HepG2 (cell line): ENCODE results near the gene NLRC5. TPM values are rescaled to one million over a fixed set of nuclear protein-coding genes. Genes with fewer than 3 reads are reported as not detected.

Experiments used
- ATAC-seq: fragments of 200-7000 bp; cut with Tn5 transposase; 3 replicates; pipeline ENCODE4 v1.9.1; 2020; ENCODE audit warnings: mild to moderate bottlenecking, moderate library complexity
- BruUV-seq: library from RNA; stranded (reverse); fragments of 400-500 nt; replicated peaks from 2 replicates; lab custom pipeline; 2021; lab: Mats Ljungman, UMichigan
- CTCF ChIA-PET: fragments of 300-600 bp; formaldehyde crosslinking; extraction: SDS; loops from one replicate; lab custom pipeline; 2021; ENCODE audit warnings: low total read pairs, inconsistent platforms, low intra/inter-chr PET ratio; lab: Yijun Ruan, JAX
- POLR2A ChIA-PET: fragments of 350-600 bp; sonication (Branson Sonifier 250); formaldehyde crosslinking; loops from one replicate; lab custom pipeline; 2020; ENCODE audit warnings: antibody characterized with exemption, inconsistent platforms; lab: Yijun Ruan, JAX
- DNase-seq: peaks from one replicate; pipeline ENCODE4 v3.0.0-alpha.2; 2015; ENCODE audit warnings: low spot score
- FAIRE-seq: peaks from 3 replicates; lab custom pipeline; 2011; peaks lifted over from hg19 to GRCh38; lab: Jason Lieb, UNC
- H2AFZ ChIP-seq: one replicate; pipeline ENCODE4 v1.6.1; 2011; ENCODE audit warnings: low read length, inconsistent platforms
- H3K27ac ChIP-seq: fragments of 300-600 bp; 3 replicates; pipeline ENCODE4 v1.8.0; 2011; ENCODE audit warnings: mixed run types, mild to moderate bottlenecking, mixed read lengths, low read length, inconsistent platforms; ENCODE audit not compliant: insufficient read depth; ENCODE audit errors: extremely low read length
- H3K27me3 ChIP-seq, 2 experiments: fragments of 200-600 bp in 1 of 2; 2 replicates in 1 of 2; 3 replicates in 1 of 2; pipeline versions ENCODE4 v1.6.0 to v1.8.0; 2011; ENCODE audit warnings: low read length in 2 of 2, mild to moderate bottlenecking in 2 of 2, moderate library complexity in 2 of 2, inconsistent platforms in 1 of 2; ENCODE audit not compliant: insufficient read depth in 2 of 2, control insufficient read depth in 1 of 2
- H3K36me3 ChIP-seq, 2 experiments: fragments of 200-600 bp in 1 of 2; replicated peaks in 1 of 2; 2 replicates in 1 of 2; 3 replicates in 1 of 2; pipeline versions ENCODE4 v1.5.1 to v1.8.0; 2011; ENCODE audit warnings: low read length in 2 of 2, inconsistent platforms in 1 of 2; ENCODE audit not compliant: insufficient read depth in 2 of 2, control insufficient read depth in 1 of 2
- H3K4me1 ChIP-seq: 2 replicates; pipeline ENCODE4 v1.5.1; 2012; ENCODE audit warnings: low read length, inconsistent platforms; ENCODE audit not compliant: insufficient read depth
- H3K4me2 ChIP-seq: 2 replicates; pipeline ENCODE4 v1.6.0; 2011; ENCODE audit warnings: low read depth, low read length, inconsistent platforms
- H3K4me3 ChIP-seq, 3 experiments: fragments of 200-600 bp in 1 of 3; sonication (generic), shearing (Covaris generic) in 1 of 3; replicated peaks in 1 of 3; 2 replicates each; pipeline ENCODE4 v1.5.1; 2011 to 2016; ENCODE audit warnings: low read length in 3 of 3, inconsistent platforms in 2 of 3, low read depth in 2 of 3, mild to moderate bottlenecking in 2 of 3, control low read depth in 1 of 3, mixed read lengths in 1 of 3; ENCODE audit not compliant: insufficient read depth in 1 of 3
- H3K79me2 ChIP-seq: one replicate; pipeline ENCODE4 v1.6.1; 2011; ENCODE audit warnings: low read length, inconsistent platforms; ENCODE audit not compliant: insufficient read depth
- H3K9ac ChIP-seq: 2 replicates; pipeline ENCODE4 v1.6.0; 2011; ENCODE audit warnings: mild to moderate bottlenecking, low read depth, low read length, inconsistent platforms; ENCODE audit not compliant: insufficient read depth
- H3K9me3 ChIP-seq: 2 replicates; pipeline ENCODE4 v1.5.1; 2012; ENCODE audit warnings: mild to moderate bottlenecking, low read length
- H4K20me1 ChIP-seq: 2 replicates; pipeline ENCODE4 v1.6.0; 2011; ENCODE audit warnings: inconsistent platforms, mild to moderate bottlenecking, low read length, moderate library complexity; ENCODE audit not compliant: insufficient read depth
- EP300 ChIP-seq, 3 experiments: sonication (generic) in 1 of 3; formaldehyde crosslinking in 1 of 3; IDR thresholded peaks; 2 replicates each; pipeline versions ENCODE4 v1.5.1 to v1.6.1; 2011 to 2020; ENCODE audit warnings: low read depth in 2 of 3, low read length in 2 of 3, borderline replicate concordance in 1 of 3, improper control_type of control experiment in 1 of 3, mild to moderate bottlenecking in 1 of 3, missing genetic modification reagents in 1 of 3, moderate library complexity in 1 of 3
- GATAD2A ChIP-seq: IDR thresholded peaks from 2 replicates; pipeline ENCODE4 v1.6.1; 2016
- HDAC1 ChIP-seq: sonication (generic); formaldehyde crosslinking; IDR thresholded peaks from 2 replicates; pipeline ENCODE4 v1.5.1; 2020; ENCODE audit warnings: mild to moderate bottlenecking, missing genetic modification reagents
- HHEX ChIP-seq: IDR thresholded peaks from 2 replicates; pipeline ENCODE4 v1.6.1; 2016; ENCODE audit warnings: control low read depth
- HNF4A ChIP-seq: sonication (generic); formaldehyde crosslinking; IDR thresholded peaks from 2 replicates; pipeline ENCODE4 v1.4.0; 2020; ENCODE audit warnings: missing genetic modification reagents
- MIER3 ChIP-seq: IDR thresholded peaks from 2 replicates; pipeline ENCODE4 v1.6.1; 2016; ENCODE audit warnings: missing compliant biosample characterization, borderline replicate concordance
- NAIF1 ChIP-seq: sonication (generic); formaldehyde crosslinking; IDR thresholded peaks from 2 replicates; pipeline ENCODE4 v1.5.0; 2020; ENCODE audit warnings: mild to moderate bottlenecking, missing genetic modification reagents, borderline replicate concordance
- PBX3 ChIP-seq: sonication (generic); formaldehyde crosslinking; IDR thresholded peaks from 2 replicates; pipeline ENCODE4 v1.8.1; 2023; ENCODE audit warnings: missing genetic modification reagents, inconsistent platforms, borderline replicate concordance
- PHB2 ChIP-seq: fragments of 450-650 bp; IDR thresholded peaks from 2 replicates; pipeline ENCODE4 v1.6.1; 2018; ENCODE audit not compliant: partially characterized antibody
- REL ChIP-seq: sonication (generic); formaldehyde crosslinking; conservative IDR thresholded peaks from 2 replicates; pipeline ENCODE4 v1.8.0; 2022; ENCODE audit warnings: mild to moderate bottlenecking, missing genetic modification reagents, moderate library complexity
- RORA ChIP-seq: sonication (generic); formaldehyde crosslinking; IDR thresholded peaks from 2 replicates; pipeline ENCODE4 v1.5.0; 2020; ENCODE audit warnings: mild to moderate bottlenecking, missing genetic modification reagents, moderate library complexity
- RXRB ChIP-seq: IDR thresholded peaks from 2 replicates; pipeline ENCODE4 v1.6.1; 2016; ENCODE audit warnings: borderline replicate concordance, missing genetic modification reagents, missing compliant biosample characterization
- SOX13 ChIP-seq, 3 experiments: fragments of 450-650 bp in 1 of 3; sonication (generic) in 1 of 3; formaldehyde crosslinking in 1 of 3; IDR thresholded peaks in 2 of 3; conservative IDR thresholded peaks in 1 of 3; 2 replicates each; pipeline versions ENCODE4 v1.5.0 to v1.6.1; 2016 to 2020; ENCODE audit warnings: antibody characterized with exemption in 1 of 3, mild to moderate bottlenecking in 1 of 3, missing compliant biosample characterization in 1 of 3, missing genetic modification reagents in 1 of 3, moderate library complexity in 1 of 3
- SOX6 ChIP-seq, 2 experiments: fragments of 450-650 bp in 1 of 2; sonication (generic) in 1 of 2; formaldehyde crosslinking in 1 of 2; IDR thresholded peaks; 2 replicates each; pipeline versions ENCODE4 v1.4.0 to v1.6.1; 2017 to 2020; ENCODE audit warnings: antibody characterized with exemption in 1 of 2, mild to moderate bottlenecking in 1 of 2, missing genetic modification reagents in 1 of 2
- TOPORS ChIP-seq: sonication (generic); formaldehyde crosslinking; IDR thresholded peaks from 2 replicates; pipeline ENCODE4 v1.8.0; 2023; ENCODE audit warnings: mild to moderate bottlenecking, missing genetic modification reagents
- U2AF1 ChIP-seq: fragments of 200-400 bp; formaldehyde crosslinking; optimal IDR thresholded peaks from 2 replicates; pipeline ENCODE3; 2017; ENCODE audit warnings: mild to moderate bottlenecking, low read depth, low read length
- ZNF101 ChIP-seq: sonication (generic); formaldehyde crosslinking; IDR thresholded peaks from 2 replicates; pipeline ENCODE4 v1.4.0; 2020; ENCODE audit warnings: mild to moderate bottlenecking, low read depth, missing genetic modification reagents, borderline replicate concordance
- ZNF138 ChIP-seq: sonication (generic); formaldehyde crosslinking; IDR thresholded peaks from 2 replicates; pipeline ENCODE4 v1.5.0; 2020; ENCODE audit warnings: mild to moderate bottlenecking, low read depth, missing genetic modification reagents
- ZNF446 ChIP-seq: sonication (generic); formaldehyde crosslinking; IDR thresholded peaks from 2 replicates; pipeline ENCODE4 v1.5.0; 2020; ENCODE audit warnings: mild to moderate bottlenecking, missing genetic modification reagents
- ZNF775 ChIP-seq: sonication (generic); formaldehyde crosslinking; IDR thresholded peaks from 2 replicates; pipeline ENCODE4 v1.4.0; 2020; ENCODE audit warnings: missing genetic modification reagents, mild to moderate bottlenecking, moderate library complexity, borderline replicate concordance
- ZNF782 ChIP-seq: sonication (generic); formaldehyde crosslinking; IDR thresholded peaks from 2 replicates; pipeline ENCODE4 v1.4.0; 2020; ENCODE audit warnings: missing genetic modification reagents, mild to moderate bottlenecking, borderline replicate concordance
- ZSCAN21 ChIP-seq: sonication (generic); formaldehyde crosslinking; IDR thresholded peaks from 2 replicates; pipeline ENCODE4 v1.8.0; 2022; ENCODE audit warnings: mild to moderate bottlenecking, missing genetic modification reagents, moderate library complexity, borderline replicate concordance
- WGBS: methylation state at CpG from one replicate; pipeline ENCODE4 v1.1.6; 2017; ENCODE audit warnings: low lambda C conversion rate; 5-methylcytosine and 5-hydroxymethylcytosine counted together
- in situ Hi-C: cut with HindIII; loops from 2 replicates; pipeline ENCODE4 v1.10.0; 2017; ENCODE audit warnings: low pct_unique_long_range_greater_than_20kb; ENCODE audit not compliant: extremely low pct_ligation_motif_present
- intact Hi-C: fragments of 100-400 bp; cut with micrococcal nuclease; formaldehyde crosslinking; loops from one replicate; pipeline ENCODE4 v1.10.0; 2022; ENCODE audit not compliant: unreplicated experiment
- polyA plus RNA-seq, 8 experiments: library from polyadenylated mRNA; depleted of rRNA in 3 of 8; stranded (reverse) in 7 of 8; unstranded in 1 of 8; fragments of >200 nt; fragmentation: Illumina TruSeq in 4 of 8; extraction: Trizol in 4 of 8; gene quantifications; 2 replicates each; pipeline versions ENCODE4 v1.2.1 to v1.2.3, GENCODE V29; 2011 to 2016; ENCODE audit warnings: low read depth in 4 of 8, missing spikeins in 1 of 8, mixed read lengths in 1 of 8; ENCODE audit not compliant: insufficient read depth in 1 of 8
- total RNA-seq, 5 experiments: library from RNA; depleted of rRNA; stranded (reverse); fragments of >200 nt; fragmentation: Illumina TruSeq; extraction: Trizol; gene quantifications; 2 replicates each; pipeline ENCODE4 v1.2.3, GENCODE V29; 2016; ENCODE audit warnings: low read depth in 1 of 5
- TF ChIP-seq, protein P1 (sequence below): sonication (generic); IDR thresholded peaks from 2 replicates; pipeline ENCODE4 v1.6.1; 2016; ENCODE audit warnings: low read depth, borderline replicate concordance

NLRC5 gene
- total and polyA plus RNA-seq, 2 of the 13 experiments (the other 11 are each of a cell fraction or from before 2014, with no cell fraction given), result 6.3 to 12.7 TPM

- no peak overlapping the region; a peak in 1 of 6 replicates for H3K4me3 ChIP-seq
- POLR2A ChIA-PET, result interaction anchor here (0.6 to 1.5 kb wide), 3 partner anchors 31 to 603 kb away, joined by 3 to 4 read pairs (median 3); partner anchors contain the start of gene NLRC5
- CTCF ChIA-PET, result no interaction called here
- peaks cover 25% of the 10 kb centered on the region for H3K4me1 ChIP-seq
- no peak overlapping the region for H2AFZ ChIP-seq
- intact Hi-C loops (no loop called here), in situ Hi-C loops (no loop called here)
- H3K9me3 ChIP-seq, result no peaks in the 10 kb centered on the region
- H3K36me3 ChIP-seq, result no peaks in the 10 kb centered on the region
- BruUV-seq, result no TSS peak
- DNase-seq (peak; percentile 54), ATAC-seq (peak; percentile 55), FAIRE-seq (peak; percentile 68)
- H3K27me3 ChIP-seq, result 0 out of 5 replicates have a peak, but pooled peaks cover 0 to 6% of the 10 kb centered on the region in 2 experiments
- no peak overlapping the region for H3K27ac ChIP-seq
- H3K9ac ChIP-seq, result no peak overlapping the region
- no peaks in the 10 kb centered on the region for H4K20me1 ChIP-seq
- no peaks in the 10 kb centered on the region for H3K79me2 ChIP-seq
- 31% methylated on average over 8 of the region's 8 CpGs for WGBS
- H3K4me2 ChIP-seq, result peak overlapping the region; percentile 41
- TF ChIP-seq RXRB (CRISPR knock-in tag), result peak; percentile 22; the same call in 1 of the 2 replicates
- TF ChIP-seq ZNF138, result no peak
- TF ChIP-seq EP300 (IDR thresholded peaks at IDR 0.05; ENCODE audit: low read depth in 2 of 2, low read length in 2 of 2), result 0 out of 4 replicates have a peak, but pooled peaks of 1 of the 2 experiments have one; percentile 11
- TF ChIP-seq EP300 (CRISPR knock-in tag; IDR thresholded peaks at IDR 0.05; ENCODE audit: borderline replicate concordance), result no peak
- no peak for TF ChIP-seq RORA (CRISPR knock-in tag)
- no peak for TF ChIP-seq HDAC1 (CRISPR knock-in tag)
- TF ChIP-seq REL (CRISPR knock-in tag), result no peak
- TF ChIP-seq HHEX, result 0 out of 2 replicates have a peak, but pooled peaks have one; percentile 14
- peak; percentile 39; the same call in 1 of the 2 replicates for TF ChIP-seq GATAD2A
- no peak for TF ChIP-seq PHB2
- TF ChIP-seq PBX3 (CRISPR knock-in tag), result no peak
- peak; percentile 95 for TF ChIP-seq ZSCAN21
- no peak for TF ChIP-seq ZNF101 (CRISPR knock-in tag)
- TF ChIP-seq MIER3 (CRISPR knock-in tag), result no peak
- TF ChIP-seq HNF4A (CRISPR knock-in tag), result peak; percentile 92
- TF ChIP-seq TOPORS (CRISPR knock-in tag), result no peak
- no peak for TF ChIP-seq ZNF775 (CRISPR knock-in tag)
- TF ChIP-seq NAIF1 (CRISPR knock-in tag), result no peak
- TF ChIP-seq SOX6 (IDR thresholded peaks at IDR 0.05), result no peak
- no peak for TF ChIP-seq SOX6 (CRISPR knock-in tag; IDR thresholded peaks at IDR 0.05)
- TF ChIP-seq ZNF446, result no peak
- TF ChIP-seq SOX13 (IDR thresholded peaks at IDR 0.05), result no peak
- peak in 1 of 2 experiments; percentile 23; a peak in 1 of 4 replicates for TF ChIP-seq SOX13 (CRISPR knock-in tag; conservative IDR thresholded peaks at IDR 0.05 in 1 of 2, IDR thresholded peaks at IDR 0.05 in 1 of 2)
- TF ChIP-seq ZNF782 (CRISPR knock-in tag), result no peak
- TF ChIP-seq, protein P1, sequence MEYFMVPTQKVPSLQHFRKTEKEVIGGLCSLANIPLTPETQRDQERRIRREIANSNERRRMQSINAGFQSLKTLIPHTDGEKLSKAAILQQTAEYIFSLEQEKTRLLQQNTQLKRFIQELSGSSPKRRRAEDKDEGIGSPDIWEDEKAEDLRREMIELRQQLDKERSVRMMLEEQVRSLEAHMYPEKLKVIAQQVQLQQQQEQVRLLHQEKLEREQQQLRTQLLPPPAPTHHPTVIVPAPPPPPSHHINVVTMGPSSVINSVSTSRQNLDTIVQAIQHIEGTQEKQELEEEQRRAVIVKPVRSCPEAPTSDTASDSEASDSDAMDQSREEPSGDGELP, result peak; percentile 46; the same call in 1 of the 2 replicates
- TF ChIP-seq U2AF1, result no peak
These were observed 31.3 kb downstream of the NLRC5 start for GRCh38 chr16:57020651-57021050.
